GM19023 (cell line): ENCODE results near the gene TIMM17A.
"Not testable (repeated sequence)": the region's sequence is repeated elsewhere in the genome, so short reads cannot be mapped to it uniquely, and the experiment has no call there.

Source experiments
- ATAC-seq: cut with Tn5 transposase; IDR thresholded peaks from one replicate; pipeline ENCODE4 v1.9.1; 2021; ENCODE audit warnings: mild to moderate bottlenecking, moderate library complexity; ENCODE audit not compliant: unreplicated experiment

The TIMM17A gene

GRCh38 chr1:201939574-201939973, 15.7 kb upstream of the TIMM17A start:
- ATAC-seq = no peak

GRCh38 chr1:201940316-201940715, 15.0 kb upstream of the TIMM17A start:
- ATAC-seq = not testable (repeated sequence)

DNA sequence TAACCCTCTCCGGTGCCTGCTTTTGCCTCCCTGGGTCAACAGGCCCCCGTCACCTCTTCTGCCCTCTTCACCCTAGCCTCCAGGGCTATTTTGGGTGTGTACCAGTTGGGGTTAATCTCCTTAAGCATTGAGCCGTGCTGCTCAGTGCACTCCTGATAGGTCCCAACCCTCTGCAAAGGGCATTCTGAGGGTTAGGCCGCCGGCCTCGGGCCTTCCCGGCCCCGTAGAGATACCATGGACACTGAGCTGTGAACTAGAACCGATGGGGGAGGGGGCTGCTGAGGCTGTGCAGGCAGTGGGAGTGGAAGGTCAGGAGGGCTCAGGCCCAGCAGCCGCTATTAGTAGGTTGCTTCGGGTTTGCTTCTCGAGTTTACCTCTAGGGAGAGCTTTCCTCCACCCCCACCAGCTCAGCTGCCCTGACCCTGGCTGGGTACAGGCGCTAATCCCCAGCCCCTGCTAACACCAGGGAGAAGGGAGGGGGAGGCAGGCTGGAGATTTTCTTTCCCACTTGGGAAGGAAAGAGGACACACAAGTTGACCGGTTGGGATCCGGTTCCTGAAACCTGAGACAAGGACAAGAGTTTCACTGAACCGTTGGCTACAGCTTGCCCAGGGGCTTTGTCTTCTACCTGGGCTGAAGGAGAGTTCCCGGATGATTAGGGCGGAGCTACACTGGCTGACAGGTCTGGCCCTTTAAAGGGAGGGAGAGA, 13.7 kb upstream of the TIMM17A start:
- ATAC-seq = no peak

DNA sequence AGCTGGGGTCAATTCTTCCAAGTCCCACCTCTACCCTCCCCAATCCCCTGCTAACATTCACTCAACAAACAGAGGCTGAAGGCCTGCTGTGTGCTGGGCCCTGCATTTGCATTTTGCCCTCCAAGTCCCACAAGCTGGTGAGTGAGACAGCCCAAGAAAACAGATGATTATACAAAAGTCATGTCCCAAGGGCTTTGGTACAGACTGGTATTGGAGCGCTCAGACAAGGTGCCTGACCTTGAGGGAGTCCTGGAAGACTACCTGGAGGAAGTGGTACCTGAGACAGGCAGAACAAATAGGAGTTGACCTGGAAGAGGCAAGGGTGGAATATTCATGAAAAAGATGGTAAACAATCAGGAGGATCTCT, 13.2 kb upstream of the TIMM17A start:
- no peak for ATAC-seq

- no peak for ATAC-seq
Observed at GRCh38 chr1:201944002-201944401, 11.3 kb upstream of the TIMM17A start.

- ATAC-seq = no peak
Observed at GRCh38 chr1:201944639-201945038, 10.7 kb upstream of the TIMM17A start.

DNA sequence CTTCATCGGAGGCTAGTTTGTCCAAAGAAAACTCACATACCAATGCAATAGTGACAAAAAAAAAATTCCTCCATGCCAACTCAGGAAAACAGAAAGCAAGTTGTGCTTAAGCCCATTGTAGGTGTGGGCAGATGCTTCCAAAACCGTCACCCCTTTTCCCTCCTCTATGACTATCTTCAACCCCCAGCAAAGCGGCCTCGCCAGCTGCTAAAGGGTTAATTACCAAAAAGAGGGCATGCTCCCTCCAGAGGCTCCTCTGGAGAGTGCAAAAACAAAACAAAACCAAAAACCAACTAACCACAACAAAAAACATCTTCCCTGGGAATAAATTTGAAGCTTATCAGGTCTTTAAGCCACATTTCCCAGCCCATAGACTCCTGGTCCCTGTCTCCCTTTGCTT, 10.1 kb upstream of the TIMM17A start:
- no peak for ATAC-seq

DNA sequence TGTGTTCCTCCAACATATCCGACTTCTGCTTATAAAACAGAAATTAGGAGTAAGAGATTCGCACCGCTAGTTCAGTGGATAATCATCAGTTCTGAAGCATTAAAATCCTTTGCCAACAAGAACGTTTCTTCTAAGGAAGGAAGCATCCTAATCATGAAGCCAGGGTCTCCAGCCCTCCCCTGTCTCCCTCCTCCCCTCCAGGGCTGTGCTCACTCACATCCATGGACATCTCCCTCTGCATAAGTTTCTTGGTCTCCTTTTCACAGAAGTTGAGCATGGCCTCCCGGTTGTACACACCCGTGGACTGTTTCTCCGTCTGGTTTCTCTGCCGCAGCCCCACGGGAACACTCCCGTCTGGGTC, 9.5 kb upstream of the TIMM17A start:
- ATAC-seq = no peak

DNA sequence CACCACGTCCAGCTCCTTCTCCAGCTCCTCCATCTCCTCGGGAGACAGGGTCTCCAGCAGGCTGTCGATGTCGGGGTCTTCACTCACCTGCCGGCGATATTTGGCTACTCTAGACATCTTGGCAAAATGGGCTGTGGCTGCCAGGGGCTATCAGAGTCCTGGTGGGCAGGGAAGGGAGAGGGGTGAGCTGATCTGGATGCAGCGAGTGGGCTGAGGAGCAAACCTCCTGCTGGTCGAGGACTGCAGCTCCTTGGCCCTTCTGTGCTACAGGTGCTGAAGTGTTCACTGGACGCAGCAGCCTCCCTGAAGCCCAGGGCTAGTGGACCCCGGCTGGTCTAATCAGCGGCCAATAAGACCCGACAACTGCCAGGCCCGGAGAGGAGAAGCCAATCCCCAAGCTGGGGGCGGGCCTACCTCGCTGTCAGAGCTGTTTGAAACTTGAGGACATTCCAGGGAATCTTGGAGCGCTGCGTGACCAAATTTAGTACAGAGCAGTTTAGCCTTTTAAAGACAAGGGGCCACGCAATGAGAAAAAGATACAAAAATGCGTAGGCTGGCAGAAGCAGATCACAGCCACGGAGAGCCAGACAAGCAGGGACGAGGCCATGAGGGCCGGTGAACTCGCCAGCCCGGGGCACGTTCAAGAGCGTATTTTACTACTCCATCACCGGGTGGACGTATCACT, 8.9 kb upstream of the TIMM17A start, which contains the start of gene LMOD1:
TSS of gene LMOD1 (minus strand) at position 325 of the 685 bp plus-strand sequence. CDS start at position 117, 208 bp downstream.
- ATAC-seq = no peak

GRCh38 chr1:201947697-201948008, 7.7 kb upstream of the TIMM17A start:
- no peak for ATAC-seq

DNA sequence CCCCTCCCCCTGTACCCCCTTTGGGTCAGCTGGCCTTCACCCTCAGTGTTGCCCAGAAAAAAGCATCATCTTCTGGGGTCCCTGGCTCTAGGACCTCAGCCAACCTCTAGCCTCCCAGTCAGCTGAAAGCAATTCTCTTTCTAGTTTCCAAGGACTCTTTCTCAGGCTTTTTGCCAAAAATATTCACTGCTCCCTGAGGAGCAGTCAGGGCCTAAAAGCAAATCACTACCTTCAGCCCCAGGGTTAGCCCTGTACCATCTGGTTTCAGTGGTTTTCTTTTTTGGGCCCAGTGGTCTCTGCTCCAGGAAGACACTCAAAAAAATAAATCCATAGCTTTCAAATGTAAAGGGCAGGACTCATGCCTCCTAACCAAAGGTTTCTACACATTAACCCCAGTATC, 5.8 kb upstream of the TIMM17A start:
- ATAC-seq = no peak

GRCh38 chr1:201954263-201955008, 867 bp upstream of the TIMM17A start:
- ATAC-seq = no peak

- peak; percentile 48 for ATAC-seq
Observed at GRCh38 chr1:201955729-201956143, 433 bp downstream of the TIMM17A start.

DNA sequence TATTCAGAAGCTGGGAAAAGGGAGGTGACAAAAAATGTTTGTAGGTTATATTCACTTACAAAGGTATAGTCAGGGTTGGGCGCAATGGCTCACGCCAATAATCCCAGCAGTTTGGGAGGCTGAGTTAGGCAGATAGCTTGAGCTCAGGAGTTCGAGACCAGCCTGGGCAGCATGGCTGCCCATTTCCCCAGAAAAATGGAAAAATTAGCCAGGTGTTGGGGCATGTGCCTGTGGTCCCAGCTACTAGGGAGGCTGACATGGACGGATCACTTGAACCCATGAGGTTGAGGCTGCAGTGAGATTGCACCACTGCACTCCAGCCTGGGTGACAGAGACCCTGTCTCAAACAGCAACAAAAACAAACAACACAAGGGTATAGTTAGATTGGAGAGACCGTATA, 3.0 kb downstream of the TIMM17A start:
- no peak for ATAC-seq

DNA sequence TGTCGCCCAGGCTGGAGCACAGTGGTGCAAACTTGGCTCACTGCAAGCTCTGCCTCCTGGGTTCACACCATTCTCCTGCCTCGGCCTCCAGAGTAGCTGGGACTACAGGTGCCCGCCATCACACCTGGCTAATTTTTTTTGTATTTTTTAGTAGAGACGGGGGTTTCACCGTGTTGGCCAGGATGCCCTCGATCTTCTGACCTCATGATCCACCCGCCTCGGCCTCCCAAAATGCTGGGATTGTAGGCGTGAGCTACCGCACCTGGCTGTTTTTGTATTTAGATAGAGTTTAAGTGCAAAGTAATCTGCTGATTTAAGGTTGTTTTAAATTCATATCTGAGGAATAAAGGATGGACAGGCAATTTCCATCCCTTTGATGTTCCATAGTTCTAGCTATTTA, 7.1 kb downstream of the TIMM17A start:
- ATAC-seq = not testable (repeated sequence)

GRCh38 chr1:201964261-201964660, 9.0 kb downstream of the TIMM17A start:
- ATAC-seq = no peak

GRCh38 chr1:201966171-201966570, 10.9 kb downstream of the TIMM17A start:
- no peak for ATAC-seq

DNA sequence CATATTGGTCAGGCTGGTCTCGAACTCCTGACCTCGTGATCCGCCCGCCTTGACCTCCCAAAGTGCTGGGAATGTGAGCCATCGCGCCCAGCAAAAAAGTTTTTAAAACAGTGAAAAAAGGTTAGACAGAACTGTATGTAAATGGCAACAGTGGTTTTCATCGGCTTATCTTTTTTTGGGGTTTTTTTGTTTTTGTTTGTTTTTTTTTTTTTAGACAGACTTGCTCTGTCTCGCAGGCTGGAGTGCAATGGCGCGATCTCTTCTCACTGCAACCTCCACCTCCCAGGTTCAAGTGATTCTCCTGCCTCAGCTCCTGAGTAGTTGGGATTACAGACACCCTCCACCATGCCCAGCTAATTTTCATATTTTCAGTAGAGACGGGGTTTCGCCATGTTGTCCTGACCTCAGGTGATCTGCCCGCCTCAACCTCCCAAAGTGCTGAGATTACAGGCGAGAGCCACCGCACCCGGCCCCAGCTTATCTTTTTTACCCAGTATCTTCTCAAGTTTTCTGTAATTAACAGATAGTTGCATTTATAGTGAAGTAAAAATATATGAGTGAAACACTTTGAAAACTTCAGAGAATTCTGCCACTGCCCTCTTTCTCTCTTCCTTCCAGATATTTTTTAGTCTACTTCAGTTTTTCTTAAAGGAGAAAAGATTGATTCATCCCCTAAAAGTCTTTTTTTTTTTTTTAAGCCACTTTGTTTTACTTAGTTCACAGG, 13.1 kb downstream of the TIMM17A start:
- ATAC-seq = no peak

DNA sequence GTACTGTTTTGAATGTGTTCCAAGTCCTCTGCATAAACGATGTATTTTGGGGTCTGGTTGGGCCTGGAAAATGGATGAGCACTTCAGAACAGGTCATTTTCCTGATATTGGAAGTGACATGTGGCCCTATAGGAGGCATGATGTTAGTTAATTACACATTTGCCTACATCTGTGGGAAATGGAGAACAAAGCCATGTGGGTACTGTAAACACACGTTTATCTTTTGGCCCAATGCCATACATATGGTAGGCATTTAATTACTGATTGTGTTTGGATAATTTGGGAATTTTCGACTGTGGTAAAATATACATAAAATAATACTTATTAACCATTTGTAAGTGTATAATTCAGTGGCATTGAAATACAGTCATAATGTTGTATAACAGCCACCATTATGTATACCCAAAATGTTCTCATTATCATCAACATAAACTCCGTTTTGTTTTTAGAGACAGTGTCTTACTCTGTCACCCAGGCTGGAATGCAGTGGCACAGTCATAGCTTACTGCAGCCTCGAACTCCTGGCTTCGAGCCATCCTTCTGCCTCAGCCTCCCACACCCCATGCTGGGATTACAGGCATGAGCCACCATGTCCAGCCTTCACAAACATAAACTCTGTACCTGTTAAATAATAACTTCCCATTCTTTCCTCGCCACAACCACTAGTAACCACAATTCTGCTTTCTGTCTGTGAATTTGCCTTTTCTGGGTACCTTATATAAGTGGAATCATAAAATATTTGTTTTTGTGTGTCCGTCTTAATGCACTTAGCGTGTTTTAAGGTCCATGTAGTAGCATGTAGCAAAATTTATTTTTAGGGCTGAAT, 15.2 kb downstream of the TIMM17A start:
- ATAC-seq = no peak

DNA sequence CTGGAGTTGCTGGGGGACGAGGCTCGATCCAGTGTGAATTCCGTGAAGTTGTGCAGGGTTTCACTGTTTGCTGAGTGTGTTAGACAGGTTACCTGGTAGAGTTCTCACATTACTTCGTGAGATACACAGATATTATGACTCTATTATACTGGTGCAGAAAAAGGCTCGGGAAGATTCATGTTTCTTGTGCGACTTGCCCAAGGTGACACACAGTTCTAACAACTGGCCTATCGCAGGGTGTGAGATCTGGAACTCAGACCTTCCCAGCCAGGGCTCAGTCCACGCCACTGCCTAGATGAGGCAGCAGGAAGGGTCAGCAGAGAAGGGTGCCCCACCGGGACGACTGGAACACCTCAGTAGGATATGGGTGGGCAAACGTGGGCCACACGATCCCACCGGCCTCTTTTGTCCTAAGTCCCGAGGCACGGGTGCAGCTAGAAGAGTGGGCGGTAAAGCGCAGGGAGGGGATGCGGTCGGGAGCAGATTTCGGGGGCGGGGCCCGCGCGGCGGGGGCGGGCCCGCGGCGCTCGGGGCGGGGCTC, 26.8 kb downstream of the TIMM17A start:
- ATAC-seq = peak; percentile 21
